ENCODE measurements around the gene TSPAN15.
A peak's percentile ranks its signal among the peaks of the same experiment; 100 is the strongest.

Gene TSPAN15

GRCh38 chr10:69451784-69452251 is 553 bp downstream of the TSPAN15 start:
- no peak for TF ChIP-seq CTCF (IDR thresholded peaks at IDR 0.05; ENCODE audit: low read depth, low read length, missing control alignments)
- peak overlapping the region; percentile 46 for H3K4me3 ChIP-seq (ENCODE audit: low read depth, low read length)
- in situ Hi-C loops (cut with HindIII; ENCODE audit: low sequenced_read_pairs) = no loop called here
- DNase-seq (ENCODE audit: low read depth) = no peak

GRCh38 chr10:69452676-69453415 is 1.6 kb downstream of the TSPAN15 start:
- in situ Hi-C loops (cut with HindIII; ENCODE audit: low sequenced_read_pairs) = no loop called here
- no peak for DNase-seq (ENCODE audit: low read depth)
- no peak for TF ChIP-seq CTCF (IDR thresholded peaks at IDR 0.05; ENCODE audit: low read depth, low read length, missing control alignments)
- H3K4me3 ChIP-seq (ENCODE audit: low read depth, low read length) = no peak overlapping the region

- no peak overlapping the region for H3K4me3 ChIP-seq (ENCODE audit: low read depth, low read length)
- in situ Hi-C loops (cut with HindIII; ENCODE audit: low sequenced_read_pairs) = no loop called here
- DNase-seq (ENCODE audit: low read depth) = no peak
- no peak for TF ChIP-seq CTCF (IDR thresholded peaks at IDR 0.05; ENCODE audit: low read depth, low read length, missing control alignments)
Observed at GRCh38 chr10:69453795-69454194, 2.5 kb downstream of the TSPAN15 start.

- no peak for DNase-seq (ENCODE audit: low read depth)
- no peak overlapping the region for H3K4me3 ChIP-seq (ENCODE audit: low read depth, low read length)
- no peak for TF ChIP-seq CTCF (IDR thresholded peaks at IDR 0.05; ENCODE audit: low read depth, low read length, missing control alignments)
- in situ Hi-C loops (cut with HindIII; ENCODE audit: low sequenced_read_pairs) = no loop called here
Observed at GRCh38 chr10:69455006-69455763, 3.9 kb downstream of the TSPAN15 start.

GRCh38 chr10:69456880-69457693 is 5.8 kb downstream of the TSPAN15 start:
- in situ Hi-C loops (cut with HindIII; ENCODE audit: low sequenced_read_pairs) = no loop called here

More at GRCh38 chr10:69456880-69457693, 5.8 kb downstream of the TSPAN15 start:
- DNase-seq (ENCODE audit: low read depth) = no peak
- no peak overlapping the region for H3K4me3 ChIP-seq (ENCODE audit: low read depth, low read length)
- TF ChIP-seq CTCF (IDR thresholded peaks at IDR 0.05; ENCODE audit: low read depth, low read length, missing control alignments) = no peak

Data from astrocyte of the cerebellum (primary cell).